Lung (tissue), 12 donors: Measurements from ENCODE around the gene FBXW9. TPM values are rescaled to one million over a fixed set of nuclear protein-coding genes. Genes with fewer than 3 reads are reported as not detected.
"Not testable (repeated sequence)": the region's sequence is repeated elsewhere in the genome, so short reads cannot be mapped to it uniquely, and the experiment has no call there.

Experiments
- ATAC-seq: fragments of 200-7000 bp; cut with Tn5 transposase; one replicate; pipeline ENCODE4 v1.9.1; 2020; ENCODE audit warnings: moderate number of reproducible peaks; ENCODE audit not compliant: insufficient read depth, low FRiP score
- DNase-seq, 3 donors: peaks; one replicate each; pipeline ENCODE4 v3.0.0-alpha.2; 2013 to 2017
- H3K27ac ChIP-seq, 2 donors: one replicate each; pipeline ENCODE4 v1.5.1; 2013; ENCODE audit warnings: mild to moderate bottlenecking in 2 of 2, moderate library complexity in 2 of 2, control low read depth in 1 of 2, inconsistent platforms in 1 of 2, low read depth in 1 of 2, low read length in 1 of 2
- H3K27me3 ChIP-seq, 3 donors: one replicate each; pipeline ENCODE4 v1.5.1; 2013; ENCODE audit warnings: low read length in 2 of 3; ENCODE audit not compliant: control insufficient read depth in 3 of 3, insufficient read depth in 3 of 3
- H3K36me3 ChIP-seq, 4 donors: one replicate each; pipeline ENCODE4 v1.5.1; 2013; ENCODE audit warnings: low read length in 4 of 4, mild to moderate bottlenecking in 1 of 4, moderate library complexity in 1 of 4; ENCODE audit not compliant: control insufficient read depth in 4 of 4, insufficient read depth in 4 of 4
- H3K4me1 ChIP-seq, 5 donors: one replicate each; pipeline ENCODE4 v1.5.1; 2013; ENCODE audit warnings: low read length in 5 of 5, mild to moderate bottlenecking in 2 of 5, moderate library complexity in 1 of 5; ENCODE audit not compliant: control insufficient read depth in 5 of 5, insufficient read depth in 5 of 5
- H3K4me3 ChIP-seq: one replicate; pipeline ENCODE4 v1.5.1; 2013; ENCODE audit warnings: mild to moderate bottlenecking, control low read depth, moderate library complexity
- H3K9ac ChIP-seq, 2 donors: one replicate each; pipeline ENCODE4 v1.5.1; 2013; ENCODE audit warnings: low read length in 2 of 2, control low read depth in 1 of 2; ENCODE audit not compliant: insufficient read depth in 1 of 2
- H3K9me3 ChIP-seq, 4 donors: one replicate each; pipeline ENCODE4 v1.5.1; 2013; ENCODE audit warnings: low read length in 3 of 4, mild to moderate bottlenecking in 1 of 4, moderate library complexity in 1 of 4; ENCODE audit not compliant: control insufficient read depth in 4 of 4, insufficient read depth in 3 of 4
- WGBS, 2 donors: extraction: QIAGEN DNeasy Blood & Tissue Kit; methylation state at CpG; one replicate each; pipeline ENCODE4 v1.1.7; 2013; 5-methylcytosine and 5-hydroxymethylcytosine counted together
- polyA plus RNA-seq, 2 donors: library from polyadenylated mRNA; stranded (reverse); fragments of 200-250 nt; gene quantifications; one replicate each; pipeline ENCODE4 v1.2.1, GENCODE V29; 2013
- total RNA-seq, 2 donors: library from RNA; depleted of rRNA in 1 of 2; stranded (reverse); fragments of >200 nt in 1 of 2; gene quantifications; one replicate each; pipeline ENCODE4 v1.2.1, GENCODE V29; 2014 to 2021
- TF ChIP-seq, protein P1 (sequence below): IDR thresholded peaks from 2 replicates; pipeline ENCODE4 v1.5.1; 2012; ENCODE audit warnings: mild to moderate bottlenecking; ENCODE audit errors: control extremely low read depth, extremely low read depth
- donor health status: control.
- donor health status: control.
- donor health status: Bipolar disorder and iron deficiency.
- donor health status: healthy.
- donor health status: DM: yes; HTN: yes; CAD: no.

FBXW9 gene
- total and polyA plus RNA-seq, 4 donors: 6.8 to 17.1 (median 11.8) TPM

DNA sequence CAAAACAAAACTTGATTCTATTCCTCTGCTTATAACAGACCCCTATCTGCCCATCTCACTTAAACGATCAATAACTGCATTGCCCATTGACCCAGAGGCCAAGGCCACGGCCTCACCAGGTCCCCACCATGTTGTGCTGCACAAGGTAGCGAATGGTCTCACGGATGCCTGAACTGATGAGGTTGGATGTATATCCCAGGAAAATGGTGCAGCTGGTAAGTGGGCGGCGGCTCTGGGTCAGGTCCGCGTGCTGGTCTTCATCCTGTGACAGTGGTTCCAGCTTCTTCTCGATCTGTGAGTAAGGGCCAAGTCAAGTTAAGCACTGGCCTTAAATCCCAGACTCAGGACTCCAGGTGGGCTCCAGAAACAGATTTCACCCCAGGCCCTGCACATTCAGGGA, 16.4 kb downstream of the FBXW9 start:
- Histone ChIP-seq H3K4me1 (peaks cover 0 to 3% (median 0%) of the 10 kb centered on the region in 5 donors), H3K4me3 (no peak overlapping the region), H3K27me3 (no peaks in the 10 kb centered on the region), H3K36me3 (peaks cover 12 to 37% (median 25%) of the 10 kb centered on the region in 4 donors), H3K9ac (no peak overlapping the region), H3K9me3 (no peaks in the 10 kb centered on the region), H3K27ac (no peak overlapping the region)
- DNase-seq (no peak), ATAC-seq (no peak)
- TF ChIP-seq, protein P1, sequence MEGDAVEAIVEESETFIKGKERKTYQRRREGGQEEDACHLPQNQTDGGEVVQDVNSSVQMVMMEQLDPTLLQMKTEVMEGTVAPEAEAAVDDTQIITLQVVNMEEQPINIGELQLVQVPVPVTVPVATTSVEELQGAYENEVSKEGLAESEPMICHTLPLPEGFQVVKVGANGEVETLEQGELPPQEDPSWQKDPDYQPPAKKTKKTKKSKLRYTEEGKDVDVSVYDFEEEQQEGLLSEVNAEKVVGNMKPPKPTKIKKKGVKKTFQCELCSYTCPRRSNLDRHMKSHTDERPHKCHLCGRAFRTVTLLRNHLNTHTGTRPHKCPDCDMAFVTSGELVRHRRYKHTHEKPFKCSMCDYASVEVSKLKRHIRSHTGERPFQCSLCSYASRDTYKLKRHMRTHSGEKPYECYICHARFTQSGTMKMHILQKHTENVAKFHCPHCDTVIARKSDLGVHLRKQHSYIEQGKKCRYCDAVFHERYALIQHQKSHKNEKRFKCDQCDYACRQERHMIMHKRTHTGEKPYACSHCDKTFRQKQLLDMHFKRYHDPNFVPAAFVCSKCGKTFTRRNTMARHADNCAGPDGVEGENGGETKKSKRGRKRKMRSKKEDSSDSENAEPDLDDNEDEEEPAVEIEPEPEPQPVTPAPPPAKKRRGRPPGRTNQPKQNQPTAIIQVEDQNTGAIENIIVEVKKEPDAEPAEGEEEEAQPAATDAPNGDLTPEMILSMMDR: no peak
- 93 to 96% methylated on average over 9 of the region's 9 CpGs for WGBS, 2 donors

DNA sequence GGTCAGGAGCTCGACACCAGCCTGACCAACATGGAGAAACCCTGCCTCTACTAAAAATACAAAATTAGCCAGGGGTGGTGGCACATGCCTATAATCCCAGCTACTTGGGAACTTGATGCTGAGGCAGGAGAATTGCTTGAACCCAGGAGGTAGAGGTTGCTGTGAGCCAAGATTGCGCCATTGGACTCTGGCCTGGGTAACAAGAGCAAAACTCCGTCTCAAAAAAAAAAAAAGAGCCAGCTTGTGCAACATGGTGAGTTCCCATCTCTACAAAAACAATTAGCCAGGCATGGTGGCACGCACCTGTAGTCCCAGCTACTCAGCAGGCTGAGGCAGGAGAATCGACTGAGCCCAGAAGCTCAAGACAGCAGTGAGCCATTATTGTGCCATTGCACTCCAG, 18.4 kb downstream of the FBXW9 start:
- not testable (repeated sequence) for H3K4me3 ChIP-seq, H3K9me3 ChIP-seq, H3K27ac ChIP-seq, ATAC-seq, H3K27me3 ChIP-seq, H3K4me1 ChIP-seq, H3K9ac ChIP-seq, DNase-seq
- 75 to 84% methylated on average over 5 of the region's 5 CpGs for WGBS, 2 donors
- peaks cover 12 to 49% (median 35%) of the 10 kb centered on the region in 4 donors for H3K36me3 ChIP-seq

DNA sequence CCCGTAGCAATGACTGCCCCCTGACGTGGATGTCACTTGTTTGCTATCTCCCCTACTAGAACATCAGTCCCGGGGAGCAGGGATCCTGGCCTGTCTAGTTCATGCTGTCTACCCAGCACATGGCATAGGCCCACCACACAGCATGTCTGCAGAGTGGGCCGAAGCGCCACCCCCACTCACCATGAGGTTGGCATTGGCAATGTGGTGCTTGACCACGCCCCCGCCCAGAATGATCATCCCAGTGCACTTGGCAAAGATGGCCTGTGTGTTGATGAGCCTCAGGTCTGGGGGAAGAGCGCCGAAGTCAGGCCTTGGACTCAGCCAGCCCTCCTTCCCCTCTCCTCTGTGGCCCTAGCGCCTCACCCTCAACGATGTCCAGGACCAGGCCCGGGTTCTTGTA, 19.5 kb downstream of the FBXW9 start:
- TF ChIP-seq, protein P1: no peak
- Histone ChIP-seq H3K4me3 (no peak overlapping the region), H3K27ac (no peak overlapping the region), H3K9me3 (no peaks in the 10 kb centered on the region), H3K36me3 (peaks cover 12 to 53% (median 40%) of the 10 kb centered on the region in 4 donors), H3K9ac (no peak overlapping the region), H3K4me1 (peaks cover 0 to 3% (median 0%) of the 10 kb centered on the region in 5 donors), H3K27me3 (no peaks in the 10 kb centered on the region)
- DNase-seq (no peak), ATAC-seq (no peak)
- WGBS, 2 donors: 95 to 97% methylated on average over 12 of the region's 12 CpGs

DNA sequence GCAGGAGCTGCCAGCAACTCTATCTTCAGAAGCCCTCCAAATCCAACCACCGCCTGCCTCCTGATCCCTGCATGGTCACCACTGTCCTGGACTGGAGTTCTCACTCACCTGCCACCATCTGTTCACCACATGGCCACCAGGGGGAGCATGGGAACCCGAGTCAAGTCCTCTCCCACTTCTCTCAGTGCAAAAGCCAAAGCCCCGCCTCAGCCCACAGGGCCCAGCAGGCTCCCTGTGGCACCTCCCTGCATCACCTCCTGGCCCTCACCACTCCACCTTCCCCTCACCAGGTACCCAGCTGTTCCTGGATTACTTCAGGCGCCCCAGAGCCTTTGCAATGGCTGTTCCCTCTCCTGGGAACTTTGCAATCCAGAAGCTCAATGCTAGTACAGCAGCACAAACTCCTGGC, 20.0 kb downstream of the FBXW9 start:
- H3K27me3 ChIP-seq: no peaks in the 10 kb centered on the region
- H3K27ac ChIP-seq: no peak overlapping the region
- no peak overlapping the region for H3K9ac ChIP-seq
- peak; percentile 58 for ATAC-seq
- peaks cover 12 to 53% (median 41%) of the 10 kb centered on the region in 4 donors for H3K36me3 ChIP-seq
- DNase-seq: peak; percentile 73 to 83 (median 75)
- TF ChIP-seq, protein P1: peak; percentile 15
- 31 to 36% methylated on average over 4 of the region's 4 CpGs for WGBS, 2 donors
- H3K4me1 ChIP-seq: peaks cover 0 to 3% (median 0%) of the 10 kb centered on the region in 5 donors
- no peaks in the 10 kb centered on the region for H3K9me3 ChIP-seq
- no peak overlapping the region for H3K4me3 ChIP-seq
